Gastrocnemius medialis (tissue), 4 donors: ENCODE data around the gene ANGEL2. TPM values are rescaled to one million over a fixed set of nuclear protein-coding genes. Genes with fewer than 3 reads are reported as not detected.

Source experiments
- ATAC-seq, 2 donors: fragments of 150-250 bp; one replicate each; pipeline ENCODE4 v1.9.1; 2016
- DNase-seq, 2 donors: peaks; one replicate each; pipeline ENCODE4 v3.0.0-alpha.2; 2019
- H3K27ac ChIP-seq, 4 donors: fragments of 200-600 bp; sonication (generic); 1 replicate in 1 of 4; 2 replicates in 3 of 4; pipeline ENCODE4 v1.5.1; 2016 to 2018; ENCODE audit warnings: mild to moderate bottlenecking in 2 of 4, moderate library complexity in 1 of 4
- H3K27me3 ChIP-seq, 3 donors: fragments of 200-600 bp; sonication (generic) in 2 of 3; 1 replicate in 1 of 3; 2 replicates in 2 of 3; pipeline versions ENCODE4 v1.5.1 to v1.6.0; 2016 to 2019; ENCODE audit warnings: mild to moderate bottlenecking in 1 of 3, moderate library complexity in 1 of 3
- H3K36me3 ChIP-seq, 2 donors: fragments of 200-600 bp; sonication (generic) in 1 of 2; one replicate each; pipeline ENCODE4 v1.5.1; 2017 to 2018
- H3K4me1 ChIP-seq, 2 donors: fragments of 200-600 bp; sonication (generic) in 1 of 2; one replicate each; pipeline ENCODE4 v1.5.1; 2016 to 2017; ENCODE audit warnings: mild to moderate bottlenecking in 2 of 2
- H3K4me3 ChIP-seq, 4 donors: fragments of 200-600 bp; sonication (generic) in 3 of 4; 1 replicate in 1 of 4; 2 replicates in 3 of 4; pipeline ENCODE4 v1.5.1; 2016 to 2019; ENCODE audit warnings: mild to moderate bottlenecking in 2 of 4
- H3K9me3 ChIP-seq, 3 donors: fragments of 200-600 bp; sonication (generic) in 2 of 3; 1 replicate in 1 of 3; 2 replicates in 2 of 3; pipeline ENCODE4 v1.5.1; 2016 to 2019
- POLR2A ChIP-seq, 2 donors: fragments of 450-650 bp; IDR thresholded peaks; one replicate each; pipeline ENCODE4 v1.6.1; 2017; ENCODE audit warnings: antibody characterized with exemption in 2 of 2, mild to moderate bottlenecking in 2 of 2, moderate library complexity in 2 of 2
- in situ Hi-C, 4 donors: fragments of 200-750 bp; cut with MboI; loops; one replicate each; pipeline versions ENCODE4 v1.15.0 to v1.8.0; 2017; ENCODE audit warnings: low sequenced_read_pairs in 4 of 4
- intact Hi-C: fragments of 100-400 bp; cut with DNase I; formaldehyde crosslinking; loops from one replicate; pipeline ENCODE4 v1.15.1; 2023; ENCODE audit warnings: low total_unique reads
- total RNA-seq, 4 donors: library from RNA; depleted of rRNA; stranded (reverse); fragments of >200 nt; gene quantifications; one replicate each; pipeline versions ENCODE4 v1.1.0 to v1.2.3, GENCODE V29; 2016
- TF ChIP-seq, protein P1 (sequence below), 5 experiments: fragments of 450-650 bp in 3 of 5; fragments of 200-600 bp in 2 of 5; sonication (generic) in 2 of 5; IDR thresholded peaks in 4 of 5; conservative IDR thresholded peaks in 1 of 5; 1 replicate in 4 of 5; 2 replicates in 1 of 5; pipeline ENCODE4 v1.5.1; 2016 to 2019; ENCODE audit warnings: antibody characterized with exemption in 5 of 5, mild to moderate bottlenecking in 3 of 5, moderate library complexity in 3 of 5

ANGEL2 gene
- total RNA-seq, 4 donors from 2014 or later: 17.7 to 33.2 (median 25.1) TPM

DNA sequence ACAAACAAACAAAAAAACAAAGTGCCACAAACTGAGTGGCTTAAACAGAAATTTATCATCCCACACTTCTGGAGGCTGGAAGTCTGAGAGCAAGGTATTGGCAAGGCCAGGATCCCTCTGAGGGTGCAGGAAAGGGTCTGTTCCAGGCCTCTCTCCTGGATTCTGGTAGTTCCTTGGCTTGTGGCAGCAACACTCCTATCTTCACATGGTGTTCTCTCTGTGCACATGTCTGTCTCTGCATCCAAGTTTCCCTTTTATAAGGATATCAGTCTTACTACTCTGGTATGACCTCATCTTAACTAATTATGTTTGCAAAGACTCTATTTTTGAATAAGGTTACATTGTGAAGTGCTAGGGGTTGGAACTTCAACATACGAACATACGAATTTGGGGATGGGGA, 70.6 kb downstream of the ANGEL2 start:
- no peak for ATAC-seq

DNA sequence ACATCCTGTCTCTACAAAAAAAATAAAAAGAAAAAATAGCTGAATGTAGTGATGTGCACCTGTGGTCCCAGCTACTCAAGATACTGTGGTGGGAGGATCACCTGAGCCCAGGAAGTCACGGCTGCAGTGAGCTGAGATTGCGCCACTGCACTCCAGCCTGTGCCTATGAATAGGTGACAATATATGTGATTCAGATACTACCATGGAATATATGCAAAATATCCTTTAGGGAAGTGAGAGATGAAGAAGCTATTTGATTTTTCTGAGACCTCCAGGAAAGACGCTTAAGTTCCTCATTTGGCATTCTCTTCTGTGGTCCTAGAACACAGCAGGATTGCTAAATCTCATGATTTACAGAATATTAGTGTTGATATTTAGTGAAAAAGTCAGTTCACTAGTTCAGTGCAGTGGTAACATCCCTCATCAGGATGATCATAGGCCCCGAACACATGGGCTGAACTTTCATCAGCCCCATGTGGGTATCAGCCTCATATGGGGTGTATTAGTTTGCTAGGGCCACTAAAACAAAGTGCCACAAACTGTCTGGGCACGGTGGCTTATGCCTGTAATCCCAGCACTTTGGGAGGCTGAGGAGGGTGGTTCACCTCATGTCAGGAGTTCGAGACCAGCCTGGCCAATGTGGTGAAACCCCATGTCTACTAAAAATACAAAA, 71.3 kb downstream of the ANGEL2 start:
- in situ Hi-C loops (no loop called here), intact Hi-C loops (no loop called here)
- DNase-seq (no peak), ATAC-seq (no peak)
- TF ChIP-seq, protein P1, sequence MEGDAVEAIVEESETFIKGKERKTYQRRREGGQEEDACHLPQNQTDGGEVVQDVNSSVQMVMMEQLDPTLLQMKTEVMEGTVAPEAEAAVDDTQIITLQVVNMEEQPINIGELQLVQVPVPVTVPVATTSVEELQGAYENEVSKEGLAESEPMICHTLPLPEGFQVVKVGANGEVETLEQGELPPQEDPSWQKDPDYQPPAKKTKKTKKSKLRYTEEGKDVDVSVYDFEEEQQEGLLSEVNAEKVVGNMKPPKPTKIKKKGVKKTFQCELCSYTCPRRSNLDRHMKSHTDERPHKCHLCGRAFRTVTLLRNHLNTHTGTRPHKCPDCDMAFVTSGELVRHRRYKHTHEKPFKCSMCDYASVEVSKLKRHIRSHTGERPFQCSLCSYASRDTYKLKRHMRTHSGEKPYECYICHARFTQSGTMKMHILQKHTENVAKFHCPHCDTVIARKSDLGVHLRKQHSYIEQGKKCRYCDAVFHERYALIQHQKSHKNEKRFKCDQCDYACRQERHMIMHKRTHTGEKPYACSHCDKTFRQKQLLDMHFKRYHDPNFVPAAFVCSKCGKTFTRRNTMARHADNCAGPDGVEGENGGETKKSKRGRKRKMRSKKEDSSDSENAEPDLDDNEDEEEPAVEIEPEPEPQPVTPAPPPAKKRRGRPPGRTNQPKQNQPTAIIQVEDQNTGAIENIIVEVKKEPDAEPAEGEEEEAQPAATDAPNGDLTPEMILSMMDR (IDR thresholded peaks at IDR 0.05 in 4 of 5, conservative IDR thresholded peaks at IDR 0.05 in 1 of 5): no peak
- no peak for TF ChIP-seq POLR2A (IDR thresholded peaks at IDR 0.05)
- Histone ChIP-seq H3K4me3 (no peak overlapping the region), H3K27me3 (no peaks in the 10 kb centered on the region), H3K9me3 (no peaks in the 10 kb centered on the region), H3K4me1 (no peaks in the 10 kb centered on the region), H3K27ac (no peak overlapping the region), H3K36me3 (no peaks in the 10 kb centered on the region)

More for the DNA sequence above, 70.6 kb downstream of the ANGEL2 start:
- no peak overlapping the region for H3K27ac ChIP-seq
- H3K27me3 ChIP-seq: no peaks in the 10 kb centered on the region
- no peak for TF ChIP-seq POLR2A (IDR thresholded peaks at IDR 0.05)
- TF ChIP-seq, protein P1 (IDR thresholded peaks at IDR 0.05 in 4 of 5, conservative IDR thresholded peaks at IDR 0.05 in 1 of 5): no peak
- H3K9me3 ChIP-seq: no peaks in the 10 kb centered on the region
- H3K36me3 ChIP-seq: no peaks in the 10 kb centered on the region
- H3K4me1 ChIP-seq: no peaks in the 10 kb centered on the region
- DNase-seq: no peak
- in situ Hi-C loops: no loop called here
- intact Hi-C loops: no loop called here
- H3K4me3 ChIP-seq: no peak overlapping the region

DNA sequence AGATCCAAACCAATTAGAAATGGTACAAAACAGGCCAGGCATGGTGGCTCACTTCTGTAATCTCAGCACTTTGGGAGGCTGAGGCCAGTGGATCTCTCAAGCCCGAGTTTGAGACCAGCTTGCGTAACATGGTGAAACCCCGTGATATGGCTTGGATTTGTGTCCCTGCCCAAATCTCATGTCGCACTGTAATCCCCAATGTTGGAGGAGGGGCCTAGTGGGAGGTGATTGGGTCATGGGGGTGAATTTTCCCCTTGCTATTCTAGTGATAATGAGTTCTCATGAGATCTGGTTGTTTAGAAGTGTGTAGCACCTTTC, 72.3 kb downstream of the ANGEL2 start:
- intact Hi-C loops (no loop called here), in situ Hi-C loops (no loop called here)
- no peaks in the 10 kb centered on the region for H3K4me1 ChIP-seq
- ATAC-seq (no peak), DNase-seq (no peak)
- no peaks in the 10 kb centered on the region for H3K36me3 ChIP-seq
- no peaks in the 10 kb centered on the region for H3K9me3 ChIP-seq
- no peak overlapping the region for H3K4me3 ChIP-seq
- TF ChIP-seq, protein P1 (IDR thresholded peaks at IDR 0.05 in 4 of 5, conservative IDR thresholded peaks at IDR 0.05 in 1 of 5): no peak
- TF ChIP-seq POLR2A (IDR thresholded peaks at IDR 0.05): no peak
- no peak overlapping the region for H3K27ac ChIP-seq
- H3K27me3 ChIP-seq: no peaks in the 10 kb centered on the region

DNA sequence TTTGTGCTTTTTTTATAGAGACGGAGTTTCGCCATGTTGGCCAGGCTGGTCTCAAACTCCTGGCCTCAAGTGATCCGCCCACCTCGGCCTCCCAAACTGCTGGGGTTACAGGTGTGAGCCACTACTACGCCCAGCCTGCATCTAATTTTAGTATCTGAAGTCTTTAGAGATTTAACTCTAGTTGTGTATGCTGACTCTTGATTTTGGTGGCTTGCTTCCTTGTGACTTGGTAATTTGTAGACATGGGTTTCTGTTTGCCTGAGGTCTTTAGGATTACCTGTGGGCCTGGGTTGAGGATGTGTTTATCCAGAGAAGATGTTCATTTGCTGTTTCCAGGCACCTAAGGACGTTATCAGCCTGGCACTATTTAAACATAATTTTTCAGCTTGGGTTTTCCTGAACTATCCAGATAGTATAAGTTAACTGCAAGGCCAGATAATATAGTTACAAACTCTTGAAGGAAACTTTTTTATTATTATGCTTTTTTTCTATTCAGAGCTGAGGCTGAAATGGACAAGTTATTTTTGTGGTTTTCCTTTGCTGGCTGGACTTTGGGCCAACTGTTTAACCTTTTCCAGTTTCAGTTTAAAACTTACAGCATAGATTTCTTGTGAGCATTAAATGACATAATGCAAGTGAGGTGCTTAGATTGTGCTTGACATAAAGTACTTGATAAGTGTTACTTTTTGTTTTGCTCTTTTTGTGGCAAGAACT, 72.8 kb downstream of the ANGEL2 start:
- no peak overlapping the region for H3K27ac ChIP-seq
- no peaks in the 10 kb centered on the region for H3K9me3 ChIP-seq
- no peaks in the 10 kb centered on the region for H3K4me1 ChIP-seq
- H3K36me3 ChIP-seq: no peaks in the 10 kb centered on the region
- no peak overlapping the region for H3K4me3 ChIP-seq
- TF ChIP-seq POLR2A (IDR thresholded peaks at IDR 0.05): no peak
- TF ChIP-seq, protein P1 (IDR thresholded peaks at IDR 0.05 in 4 of 5, conservative IDR thresholded peaks at IDR 0.05 in 1 of 5): no peak
- in situ Hi-C loops (no loop called here), intact Hi-C loops (no loop called here)
- ATAC-seq (no peak), DNase-seq (no peak)
- no peaks in the 10 kb centered on the region for H3K27me3 ChIP-seq

Other genes with a start within 250 kb of the ANGEL2 start
- 10 to 100 TPM; 21.3 to 42.6 (median 28.2) TPM for gene NSL1, start 224.1 kb downstream of the ANGEL2 start, total RNA-seq
- 10 to 100 TPM; 19.5 to 27.3 (median 25.6) TPM for gene TATDN3, start 224.0 kb downstream of the ANGEL2 start, total RNA-seq
- gene SPATA45, start 168.2 kb downstream of the ANGEL2 start, total RNA-seq: not detected
- 10 to 100 TPM in 1 of 4 donors, 1 to 10 TPM in 2, under 1 TPM in 1; 0.66 to 19.8 (median 1.7) TPM for gene FLVCR1, start 157.6 kb downstream of the ANGEL2 start, total RNA-seq
- 1 to 10 TPM in 1 of 4 donors, not detected in 3; 1.5 TPM for gene VASH2, start 65.3 kb downstream of the ANGEL2 start, total RNA-seq
- 10 to 100 TPM; 14.5 to 22.2 (median 16.2) TPM for gene RPS6KC1, start 35.4 kb upstream of the ANGEL2 start, total RNA-seq